Gastrocnemius medialis (tissue), 4 donors: ENCODE measurements around the gene LNX1.

Experiments used
- CTCF ChIP-seq, 5 experiments: fragments of 450-650 bp in 3 of 5; fragments of 200-600 bp in 2 of 5; sonication (generic) in 2 of 5; IDR thresholded peaks in 4 of 5; conservative IDR thresholded peaks in 1 of 5; 1 replicate in 4 of 5; 2 replicates in 1 of 5; pipeline ENCODE4 v1.5.1; 2016 to 2019; ENCODE audit warnings: antibody characterized with exemption in 5 of 5, mild to moderate bottlenecking in 3 of 5, moderate library complexity in 3 of 5
- POLR2A ChIP-seq, 2 donors: fragments of 450-650 bp; IDR thresholded peaks; one replicate each; pipeline ENCODE4 v1.6.1; 2017; ENCODE audit warnings: antibody characterized with exemption in 2 of 2, mild to moderate bottlenecking in 2 of 2, moderate library complexity in 2 of 2

- TF ChIP-seq CTCF (IDR thresholded peaks at IDR 0.05 in 4 of 5, conservative IDR thresholded peaks at IDR 0.05 in 1 of 5) (no peak), POLR2A (IDR thresholded peaks at IDR 0.05) (no peak)
These were observed 81.0 kb downstream of the LNX1 start for GRCh38 chr4:53510321-53510720.
